Measurements from ENCODE around the gene RIPOR2.
"Not testable (repeated sequence)": the region's sequence is repeated elsewhere in the genome, so short reads cannot be mapped to it uniquely, and the experiment has no call there.

Gene RIPOR2

DNA sequence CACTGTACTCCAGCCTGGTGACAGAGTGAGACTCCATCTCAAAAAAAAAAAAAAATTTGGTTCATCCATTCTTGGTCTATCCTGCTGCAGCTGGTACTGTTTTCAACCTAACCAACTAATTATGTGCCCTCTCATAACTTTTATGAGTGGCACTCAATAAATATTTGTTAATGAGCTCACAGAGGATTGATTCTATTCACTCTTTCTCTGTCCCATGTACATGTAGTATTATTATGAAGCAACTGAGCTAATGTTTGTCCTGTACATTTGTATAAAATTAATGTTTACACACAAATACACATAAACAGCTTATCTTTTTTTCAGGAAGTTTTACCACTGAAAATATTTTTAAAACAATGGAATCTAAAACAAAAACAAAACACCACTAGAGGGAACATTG is 10.1 kb downstream of the RIPOR2 start:
- no peak for DNase-seq

DNA sequence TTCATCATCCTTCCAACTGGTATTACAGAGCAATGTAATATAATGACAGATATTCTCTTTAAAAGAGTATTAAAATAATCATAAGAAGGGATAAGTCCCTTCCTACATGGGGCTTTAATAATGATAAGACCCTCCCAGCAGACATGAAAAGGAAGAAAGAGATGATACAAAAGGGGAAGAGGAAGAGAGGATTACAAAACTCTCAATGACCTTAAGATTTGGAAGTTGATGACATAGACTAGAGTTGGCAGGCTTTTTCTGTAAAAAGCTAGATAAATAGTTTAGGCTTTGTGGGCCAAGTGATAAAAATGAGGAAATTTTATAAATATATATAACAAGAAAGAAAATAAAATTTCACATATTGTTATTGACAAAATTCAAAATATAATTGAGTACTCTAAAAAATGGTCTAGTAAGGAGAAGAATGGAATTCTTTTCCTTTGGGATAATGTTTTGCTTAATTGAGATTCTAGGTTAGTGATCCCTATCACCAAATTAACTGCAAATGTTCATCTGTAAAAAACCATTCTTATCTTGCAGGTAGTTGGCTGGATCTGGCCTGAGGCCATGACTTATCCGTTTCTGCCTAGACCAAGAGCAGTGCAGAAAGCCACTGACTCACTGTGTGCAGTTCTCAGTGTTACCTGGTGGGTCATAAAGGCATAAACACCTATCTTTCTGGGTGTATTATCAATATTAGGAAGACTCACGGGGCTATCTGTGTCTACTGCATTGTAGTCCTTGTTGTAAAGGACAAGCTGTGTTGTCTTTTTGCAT is 11.0 kb downstream of the RIPOR2 start:
- no peak for DNase-seq

DNA sequence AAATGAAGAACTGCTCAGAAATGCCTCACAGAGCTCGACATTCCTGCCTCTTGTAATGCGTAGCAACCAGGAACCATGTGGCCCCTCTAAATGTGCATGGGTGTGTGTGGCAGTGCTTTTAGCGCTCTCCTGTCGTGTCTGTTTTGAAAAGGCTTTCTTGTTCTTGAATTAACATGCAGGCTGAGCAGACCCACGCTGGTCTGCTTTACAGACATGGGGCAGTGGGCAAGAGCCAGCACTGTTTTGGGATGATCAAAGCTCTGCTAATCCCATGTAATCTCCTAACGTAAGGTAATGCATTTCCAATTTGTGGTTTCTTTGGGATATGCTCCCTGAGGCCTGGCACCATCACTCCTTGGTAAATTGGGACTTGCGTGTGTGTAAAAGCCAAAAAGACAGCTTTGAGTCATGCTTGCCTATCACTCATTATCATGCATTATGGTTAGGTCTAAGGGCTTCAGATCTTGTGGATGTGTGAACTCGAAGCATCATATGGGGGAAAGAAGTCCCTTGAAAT is 11.8 kb downstream of the RIPOR2 start:
- no peak for DNase-seq

DNA sequence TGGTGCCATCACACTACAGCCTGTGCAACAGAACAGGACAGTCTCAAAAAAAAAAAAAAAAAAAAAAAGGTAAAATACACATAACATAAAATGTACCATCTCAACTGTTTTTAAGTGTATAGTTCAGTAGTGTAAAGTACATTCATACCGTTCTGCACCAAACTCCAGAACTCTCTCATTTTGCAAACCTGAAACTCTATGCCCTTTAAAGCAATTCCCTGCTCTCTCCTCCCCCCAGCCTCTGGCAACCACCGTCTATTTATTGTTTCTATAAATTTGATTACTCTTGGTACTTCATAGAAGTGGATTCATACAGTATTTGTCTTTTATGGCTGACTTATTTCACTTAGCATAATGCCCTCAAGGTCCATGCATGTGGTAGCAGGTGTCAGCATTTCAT is 12.9 kb downstream of the RIPOR2 start:
- DNase-seq: no peak

GRCh38 chr6:24922170-24922569 is 13.6 kb downstream of the RIPOR2 start:
- DNase-seq: no peak

DNA sequence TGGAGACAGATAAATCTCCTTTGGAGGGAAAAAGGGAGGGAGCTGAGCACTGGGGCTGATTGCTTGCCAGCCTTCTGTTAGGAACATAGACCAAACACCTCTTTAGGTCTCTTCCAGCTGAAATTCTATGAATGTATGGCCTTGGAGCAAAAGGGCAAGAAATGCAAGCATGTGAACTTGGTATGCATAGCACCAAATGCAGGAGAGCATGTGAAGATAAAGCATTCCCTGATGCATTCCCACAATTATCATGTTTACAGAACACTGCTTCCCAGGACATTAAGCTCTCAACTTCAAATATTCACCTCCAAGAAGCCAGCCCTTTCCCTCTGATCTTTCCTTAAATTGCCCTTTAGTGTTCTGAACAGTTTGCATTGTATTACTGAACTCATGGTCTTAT is 15.6 kb downstream of the RIPOR2 start:
- no peak for DNase-seq

GRCh38 chr6:24919056-24919892 is 16.5 kb downstream of the RIPOR2 start:
- no peak for DNase-seq

GRCh38 chr6:24918641-24919055 is 17.1 kb downstream of the RIPOR2 start:
- no peak for DNase-seq

DNA sequence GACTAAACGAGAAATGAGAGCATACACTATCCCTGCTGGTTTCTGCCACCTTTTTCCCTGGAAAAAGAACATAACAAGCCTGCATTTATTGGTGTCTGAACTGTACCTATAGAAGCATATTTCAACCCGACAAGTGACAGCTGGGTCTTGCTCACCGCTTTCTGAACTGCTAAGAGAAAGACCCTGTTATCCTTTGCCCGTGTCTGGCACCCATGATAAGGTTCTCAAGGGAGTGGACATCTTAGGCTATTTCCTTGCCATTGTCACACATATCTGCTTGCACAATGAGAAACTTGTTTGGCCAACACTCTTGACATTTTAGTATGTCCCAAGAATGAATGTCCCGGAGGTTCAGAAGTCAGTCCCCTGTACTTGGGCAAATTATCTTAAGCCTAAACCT is 19.3 kb downstream of the RIPOR2 start:
- no peak for DNase-seq

DNA sequence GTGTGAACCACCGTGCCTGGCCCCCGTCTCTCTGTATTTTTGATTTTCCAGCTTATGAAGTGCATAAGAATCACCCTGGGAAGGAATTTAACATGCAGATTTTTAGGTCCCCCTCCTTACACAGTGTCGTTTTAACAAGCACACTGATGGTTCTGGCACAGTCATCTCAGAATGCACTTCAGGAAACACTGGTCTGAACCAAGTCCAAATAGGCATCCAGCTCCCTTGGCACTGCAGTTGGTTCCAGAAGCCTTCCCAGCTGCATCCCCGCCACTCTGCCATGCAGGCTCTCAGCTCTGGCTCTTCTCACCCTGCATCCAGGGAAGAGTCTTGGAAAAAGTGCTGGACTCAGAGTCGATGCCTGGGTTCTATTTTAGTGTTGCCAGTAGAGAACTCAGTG is 20.1 kb downstream of the RIPOR2 start:
- no peak for DNase-seq

DNA sequence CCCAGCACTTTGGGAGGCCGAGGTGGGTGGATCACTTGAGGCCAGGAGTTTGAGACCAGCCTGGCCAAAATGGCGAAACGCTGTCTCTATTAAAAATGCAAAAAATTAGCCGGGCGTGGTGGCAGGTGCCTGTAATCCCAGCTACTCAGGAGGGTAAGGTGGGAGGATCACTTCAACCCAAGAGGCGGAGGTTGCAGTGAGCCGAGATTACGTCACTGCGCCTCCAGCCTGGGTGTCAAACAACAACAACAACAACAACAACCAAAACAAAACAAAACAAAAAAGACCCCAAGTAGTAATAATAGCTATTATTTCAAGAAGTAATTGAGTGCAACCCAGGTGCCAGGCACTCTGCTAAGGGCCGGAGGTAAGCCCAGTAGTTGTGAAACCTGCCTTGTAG is 21.7 kb downstream of the RIPOR2 start:
- DNase-seq: not testable (repeated sequence)

DNA sequence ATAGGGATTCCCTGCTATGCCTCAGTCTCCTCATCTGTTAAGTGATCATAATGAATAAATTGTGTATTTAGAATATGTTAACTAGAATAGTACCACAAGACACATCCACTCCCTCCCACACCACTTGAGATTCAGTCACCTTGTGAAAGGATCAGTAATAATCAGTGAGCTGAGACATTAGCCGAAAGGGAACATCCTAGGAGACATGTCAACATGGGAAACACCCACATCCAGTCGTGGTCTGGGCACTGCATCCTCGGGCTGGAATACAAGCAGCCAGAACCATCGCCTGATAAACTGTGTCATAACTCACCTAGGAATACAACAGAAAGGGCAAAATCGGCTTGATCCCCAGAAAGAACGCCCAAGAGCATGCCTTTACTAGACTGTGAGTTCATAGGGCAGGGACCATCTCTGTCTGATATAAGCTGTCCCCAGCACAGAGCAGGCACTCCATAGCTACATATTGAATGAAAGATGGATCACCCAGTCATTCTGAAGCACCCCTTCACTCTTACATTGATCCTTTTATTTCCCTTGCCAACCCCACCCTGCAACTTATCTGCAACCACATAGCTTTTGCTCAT is 23.9 kb downstream of the RIPOR2 start:
- no peak for DNase-seq

- no peak for DNase-seq
These were observed 24.6 kb downstream of the RIPOR2 start for GRCh38 chr6:24910961-24911725.

DNA sequence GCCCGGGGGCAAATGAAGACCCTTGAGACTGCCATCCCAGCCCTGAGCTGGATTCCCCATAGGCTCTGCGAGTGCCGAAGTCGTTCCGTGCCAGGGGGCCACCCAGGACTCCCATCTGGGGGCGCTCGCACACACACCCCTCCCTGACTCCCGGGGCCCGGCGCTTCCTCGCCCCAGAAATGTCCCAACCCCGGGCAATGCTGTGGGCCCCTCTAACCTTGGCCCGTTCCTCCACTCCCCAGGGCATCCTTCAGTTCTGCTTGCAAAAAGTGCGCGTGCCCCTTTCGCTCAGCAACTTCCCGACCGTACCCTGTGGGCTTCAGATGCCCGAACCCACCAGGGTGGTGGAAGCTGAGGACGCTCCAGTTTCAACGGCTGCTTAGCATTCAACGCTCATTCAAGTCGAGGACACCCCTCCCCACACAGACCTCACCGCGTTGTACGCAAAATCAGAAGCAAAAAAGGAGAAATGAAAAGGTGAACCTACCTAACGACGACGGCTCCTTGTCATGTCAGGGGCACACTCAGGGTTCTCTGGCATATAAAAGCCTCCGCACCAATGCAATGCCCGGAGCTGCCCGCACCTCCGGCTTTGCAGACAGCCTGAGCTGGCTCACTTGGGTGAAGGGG is 25.3 kb downstream of the RIPOR2 start:
- DNase-seq: no peak

- DNase-seq: no peak
These were observed 26.2 kb downstream of the RIPOR2 start for GRCh38 chr6:24909241-24910216.

GRCh38 chr6:24908650-24909035 is 27.1 kb downstream of the RIPOR2 start:
- no peak for DNase-seq

DNA sequence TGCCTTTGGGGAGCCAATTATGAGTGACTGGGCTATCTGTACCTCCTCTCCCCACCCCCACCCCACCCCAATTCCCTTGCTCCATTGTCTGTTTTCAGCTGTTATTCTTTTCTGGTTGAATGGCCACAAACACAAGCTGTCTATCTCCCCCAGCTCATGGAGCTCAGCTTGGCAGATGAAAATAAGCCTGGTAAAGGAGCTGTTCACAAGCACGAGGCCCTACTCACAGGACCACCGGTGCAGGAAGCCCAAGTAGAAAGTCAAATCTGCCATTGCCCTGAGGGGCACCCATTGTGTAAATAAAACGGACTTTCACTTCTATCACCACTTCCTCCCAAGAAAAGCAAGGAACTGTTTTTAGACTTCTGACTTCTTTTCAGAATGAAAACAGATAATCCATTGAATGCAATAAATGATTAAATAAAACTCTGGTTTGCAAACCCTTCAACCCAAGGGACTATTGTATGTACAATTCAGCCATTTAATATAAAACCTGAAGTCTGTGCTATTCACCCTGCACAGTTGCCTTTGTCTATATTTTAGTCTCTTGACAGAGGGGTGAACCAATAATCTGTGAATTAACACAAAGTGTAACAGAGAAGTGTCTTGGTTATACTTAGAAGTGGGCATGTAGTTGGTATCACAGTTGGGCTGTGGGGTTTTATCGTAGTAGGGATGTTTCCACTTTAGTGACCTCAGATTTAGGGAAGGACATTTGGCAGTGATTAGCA is 27.7 kb downstream of the RIPOR2 start:
- DNase-seq: no peak

DNA sequence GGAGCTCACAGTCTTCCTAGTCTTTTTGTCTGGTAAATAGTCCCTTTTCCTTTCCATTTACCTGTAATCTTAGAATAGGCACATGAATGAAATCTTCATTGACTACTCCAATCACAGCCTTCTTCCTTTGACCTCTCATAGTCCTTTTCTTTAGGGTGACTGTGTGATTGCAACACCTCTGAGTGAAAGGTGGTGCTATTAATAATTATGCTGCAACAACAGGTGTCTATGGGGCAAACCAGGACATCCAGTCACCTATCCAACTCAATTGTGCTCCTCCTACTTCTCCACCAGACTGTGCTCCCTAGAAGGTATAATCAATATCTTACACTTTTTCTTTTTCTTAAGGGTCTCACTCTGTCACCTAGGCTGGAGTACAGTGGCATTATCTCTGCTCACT is 29.4 kb downstream of the RIPOR2 start:
- DNase-seq: no peak

DNA sequence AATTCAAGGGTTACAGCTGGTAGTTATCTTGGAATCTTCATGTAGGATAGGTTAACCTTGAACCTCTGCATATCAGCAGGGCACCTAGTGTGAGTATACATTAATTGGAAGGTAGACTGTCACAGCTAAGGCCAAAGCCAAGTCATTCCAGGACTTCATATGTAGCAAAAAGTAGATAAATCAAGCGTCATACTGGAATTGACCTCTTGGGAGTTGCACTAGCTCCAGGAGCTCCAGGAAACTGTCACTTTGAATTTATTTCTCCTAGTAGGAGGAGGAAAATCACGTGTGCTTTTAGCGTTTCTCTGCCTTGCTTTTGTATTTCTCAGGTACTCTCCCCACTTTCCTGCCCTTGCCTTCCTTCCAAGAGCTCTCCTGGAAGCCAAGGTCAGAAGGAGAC is 30.3 kb downstream of the RIPOR2 start:
- no peak for DNase-seq

DNA sequence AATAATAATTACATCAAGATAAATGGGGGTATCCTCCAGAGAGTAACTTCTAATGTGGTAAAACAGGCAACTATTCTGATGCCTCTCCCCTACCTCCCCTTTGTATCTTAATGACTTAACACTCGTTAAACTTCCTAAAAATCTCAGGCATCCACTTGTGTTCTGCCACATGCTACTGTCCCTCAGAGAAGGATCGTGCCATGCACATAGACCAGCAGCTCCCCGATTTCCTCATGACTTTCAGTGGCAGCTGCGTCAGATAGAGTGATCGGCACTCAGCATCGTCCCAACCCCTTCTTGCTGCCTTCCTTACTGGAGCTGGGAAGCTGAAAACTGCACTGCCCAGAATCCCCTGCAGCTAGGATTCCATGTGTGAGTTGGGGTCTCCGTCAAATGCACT is 32.1 kb downstream of the RIPOR2 start:
- DNase-seq: no peak
